ENCODE data around the gene SEMA5A.
"Not testable (repeated sequence)": the region's sequence is repeated elsewhere in the genome, so short reads cannot be mapped to it uniquely, and the experiment has no call there.

SEMA5A gene

GRCh38 chr5:9353048-9353447 lies 192.8 kb downstream of the SEMA5A start:
- not testable (repeated sequence) for DNase-seq

GRCh38 chr5:9351546-9351945 lies 194.3 kb downstream of the SEMA5A start:
- DNase-seq, result no peak

- no peak for DNase-seq
Observed at GRCh38 chr5:9350301-9350797, 195.5 kb downstream of the SEMA5A start.

GRCh38 chr5:9348401-9348996 lies 197.4 kb downstream of the SEMA5A start:
- no peak for DNase-seq

GRCh38 chr5:9347541-9348295 lies 198.2 kb downstream of the SEMA5A start:
- DNase-seq, result no peak

GRCh38 chr5:9347032-9347431 lies 198.8 kb downstream of the SEMA5A start:
- no peak for DNase-seq

- DNase-seq, result no peak
Observed at GRCh38 chr5:9344751-9345240, 201.1 kb downstream of the SEMA5A start.

GRCh38 chr5:9343146-9343850 lies 202.6 kb downstream of the SEMA5A start:
- no peak for DNase-seq

GRCh38 chr5:9342161-9342787 lies 203.6 kb downstream of the SEMA5A start:
- DNase-seq, result no peak

- no peak for DNase-seq
Observed at GRCh38 chr5:9340085-9340484, 205.8 kb downstream of the SEMA5A start.

- peak; percentile 56 for DNase-seq
Observed at GRCh38 chr5:9339206-9339818, 206.6 kb downstream of the SEMA5A start.

GRCh38 chr5:9338796-9339195 lies 207.1 kb downstream of the SEMA5A start:
- DNase-seq, result no peak

GRCh38 chr5:9337928-9338595 lies 207.8 kb downstream of the SEMA5A start:
- DNase-seq, result no peak

GRCh38 chr5:9335754-9336495 lies 209.9 kb downstream of the SEMA5A start:
- no peak for DNase-seq

- no peak for DNase-seq
Observed at GRCh38 chr5:9335269-9335668, 210.6 kb downstream of the SEMA5A start.

- no peak for DNase-seq
Observed at GRCh38 chr5:9332026-9332425, 213.8 kb downstream of the SEMA5A start.

GRCh38 chr5:9331372-9331771 lies 214.5 kb downstream of the SEMA5A start:
- no peak for DNase-seq

- no peak for DNase-seq
Observed at GRCh38 chr5:9329125-9329524, 216.8 kb downstream of the SEMA5A start.

GRCh38 chr5:9325549-9325948 lies 220.3 kb downstream of the SEMA5A start:
- no peak for DNase-seq

GRCh38 chr5:9324348-9325077 lies 221.4 kb downstream of the SEMA5A start:
- DNase-seq, result no peak

GRCh38 chr5:9320652-9321051 lies 225.2 kb downstream of the SEMA5A start:
- no peak for DNase-seq
